ENCODE results near the gene MED14. TPM values are rescaled to one million over a fixed set of nuclear protein-coding genes. Genes with fewer than 3 reads are reported as not detected.
"Not testable (repeated sequence)": the region's sequence is repeated elsewhere in the genome, so short reads cannot be mapped to it uniquely, and the experiment has no call there.

Gene MED14
- total and polyA plus RNA-seq, 11 donors: 9.8 to 40.9 (median 25.8) TPM

- intact Hi-C loops (cut with DNase I): no loop called here
- WGBS, 4 donors: 86 to 92% (median 90%) methylated on average over 6 of the region's 6 CpGs
Measured at GRCh38 chrX:40746521-40746920, 11.2 kb upstream of the MED14 start.

GRCh38 chrX:40736170-40736505 is 796 bp upstream of the MED14 start:
- DNase-seq (no peak), ATAC-seq (peak in 3 of 4 donors; percentile 7 to 38 (median 36))
- intact Hi-C loops (cut with DNase I): loop anchor here in 4 of 10 donors (5.0 to 10.0 kb wide), 3 partner anchors 59 to 351 kb away; partner anchors contain the start of genes CXorf38 (in 1 of the 4) and USP9X (in 1 of the 4)
- peak overlapping the region; percentile 40 to 97 (median 80) for H3K4me3 ChIP-seq
- H3K36me3 ChIP-seq: no peaks in the 10 kb centered on the region
- peaks cover 0 to 28% (median 7%) of the 10 kb centered on the region in 12 donors for H3K4me1 ChIP-seq
- H3K9me3 ChIP-seq: no peaks in the 10 kb centered on the region
- peak overlapping the region; percentile 91 to 100 (median 94) for H3K27ac ChIP-seq
- 0 to 7% (median 1%) methylated on average over 17 of the region's 17 CpGs for WGBS, 4 donors
- H3K27me3 ChIP-seq: peaks cover 0 to 56% (median 0%) of the 10 kb centered on the region in 9 donors
- TF ChIP-seq CTCF (IDR thresholded peaks at IDR 0.05) (no peak), POLR2A (IDR thresholded peaks at IDR 0.05) (no peak)

More at GRCh38 chrX:40746521-40746920, 11.2 kb upstream of the MED14 start:
- Histone ChIP-seq H3K4me3 (no peak overlapping the region), H3K9me3 (no peaks in the 10 kb centered on the region), H3K27me3 (peaks cover 0 to 66% (median 0%) of the 10 kb centered on the region in 9 donors), H3K36me3 (no peaks in the 10 kb centered on the region), H3K27ac (no peak overlapping the region), H3K4me1 (peaks cover 0 to 16% (median 0%) of the 10 kb centered on the region in 12 donors)
- TF ChIP-seq POLR2A (IDR thresholded peaks at IDR 0.05): no peak
- no peak for TF ChIP-seq CTCF (IDR thresholded peaks at IDR 0.05)
- ATAC-seq: no peak
- no peak for DNase-seq

GRCh38 chrX:40734971-40735324 is 394 bp downstream of the MED14 start:
- DNase-seq: peak in 3 of 5 donors; percentile 20 to 39 (median 24)
- intact Hi-C loops (cut with DNase I): loop anchor here in 4 of 10 donors (2.0 to 10.0 kb wide), 4 partner anchors 60 to 352 kb away; partner anchors contain the start of genes CXorf38 (in 1 of the 4) and USP9X (in 1 of the 4)
- Histone ChIP-seq H3K27ac (peak overlapping the region; percentile 91 to 100 (median 94)), H3K9me3 (no peaks in the 10 kb centered on the region), H3K36me3 (no peaks in the 10 kb centered on the region), H3K4me3 (peak overlapping the region; percentile 40 to 97 (median 80)), H3K27me3 (peaks cover 0 to 46% (median 0%) of the 10 kb centered on the region in 9 donors), H3K4me1 (peaks cover 0 to 34% (median 10%) of the 10 kb centered on the region in 12 donors)
- 1 to 6% (median 3%) methylated on average over 6 to 20 of the region's 20 CpGs for WGBS, 4 donors
- peak in 1 of 4 donors; percentile 31 for ATAC-seq
- TF ChIP-seq POLR2A (IDR thresholded peaks at IDR 0.05) (no peak), CTCF (IDR thresholded peaks at IDR 0.05) (no peak)

- peak overlapping the region in 2 of 12 donors; percentile 93 to 98 for H3K27ac ChIP-seq
- DNase-seq (no peak), ATAC-seq (no peak)
- WGBS, 4 donors: 8 to 56% (median 30%) methylated on average over 2 of the region's 2 CpGs
- H3K36me3 ChIP-seq: peaks cover 0 to under 1% (median 0%) of the 10 kb centered on the region in 9 donors
- H3K4me1 ChIP-seq: peaks cover 0 to 39% (median 17%) of the 10 kb centered on the region in 12 donors
- intact Hi-C loops (cut with DNase I): loop anchor here in 4 of 10 donors (2.0 to 10.0 kb wide), 3 partner anchors 61 to 89 kb away; partner anchors contain the start of gene CXorf38 (in 1 of the 4)
- peaks cover 0 to 38% (median 0%) of the 10 kb centered on the region in 9 donors for H3K27me3 ChIP-seq
- TF ChIP-seq CTCF (IDR thresholded peaks at IDR 0.05) (no peak), POLR2A (IDR thresholded peaks at IDR 0.05) (no peak)
- peak overlapping the region in 10 of 12 donors; percentile 54 to 97 (median 80) for H3K4me3 ChIP-seq
- H3K9me3 ChIP-seq: no peaks in the 10 kb centered on the region
Measured at GRCh38 chrX:40733706-40734105, 1.6 kb downstream of the MED14 start.

GRCh38 chrX:40732499-40732898 is 2.8 kb downstream of the MED14 start:
- ATAC-seq: not testable (repeated sequence)
- WGBS, 4 donors: 92 to 95% (median 94%) methylated on average over 5 of the region's 5 CpGs
- intact Hi-C loops (cut with DNase I): loop anchor here in 3 of 10 donors (10.0 kb wide), 2 partner anchors 62 to 88 kb away; partner anchors contain the start of gene CXorf38 (in 1 of the 3)

More at GRCh38 chrX:40732499-40732898, 2.8 kb downstream of the MED14 start:
- not testable (repeated sequence) for H3K4me3 ChIP-seq, H3K9me3 ChIP-seq, H3K36me3 ChIP-seq, DNase-seq, H3K27ac ChIP-seq
- peaks cover 0 to 39% (median 17%) of the 10 kb centered on the region in 12 donors for H3K4me1 ChIP-seq
- peaks cover 0 to 29% (median 0%) of the 10 kb centered on the region in 9 donors for H3K27me3 ChIP-seq
